ENCODE measurements around the gene MTHFSD.

MTHFSD gene

DNA sequence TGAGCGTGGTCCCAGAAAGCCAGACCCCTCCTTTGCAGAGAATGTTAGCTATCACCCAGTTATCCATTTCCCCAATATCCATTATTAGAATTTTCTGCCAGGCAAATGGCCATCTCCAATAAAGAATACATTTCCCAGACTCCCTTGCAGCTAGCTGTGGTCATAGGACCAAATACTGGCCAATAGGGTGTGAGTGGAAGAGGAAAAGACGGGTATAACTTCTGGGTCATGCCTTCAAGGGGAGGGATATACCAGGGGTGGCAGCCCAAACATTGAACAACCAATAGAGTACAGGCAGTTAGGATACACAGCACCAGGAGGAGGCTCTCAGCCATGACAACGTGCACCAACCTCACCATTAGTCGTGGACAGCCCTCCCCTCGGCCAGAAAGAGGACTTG is 70.8 kb downstream of the MTHFSD start:
- no peaks in the 10 kb centered on the region for H3K27me3 ChIP-seq (ENCODE audit: control insufficient read depth in 1 of 2, insufficient read depth in 2 of 2, low read length in 2 of 2)
- H3K4me1 ChIP-seq (ENCODE audit: control insufficient read depth, insufficient read depth, low read length): peaks cover 33% of the 10 kb centered on the region
- H3K36me3 ChIP-seq (ENCODE audit: control insufficient read depth in 2 of 2, insufficient read depth in 2 of 2, low read length in 2 of 2): peaks cover 12 to 26% of the 10 kb centered on the region in 2 donors
- peaks cover 6 to 11% of the 10 kb centered on the region in 2 donors for H3K9me3 ChIP-seq (ENCODE audit: control insufficient read depth in 2 of 2, low read length in 2 of 2)
- H3K9ac ChIP-seq (ENCODE audit: low read length in 2 of 2): no peak overlapping the region
- no peak overlapping the region for H3K4me3 ChIP-seq (ENCODE audit: low read length in 2 of 2)
- no peak overlapping the region for H3K27ac ChIP-seq (ENCODE audit: low read length)

DNA sequence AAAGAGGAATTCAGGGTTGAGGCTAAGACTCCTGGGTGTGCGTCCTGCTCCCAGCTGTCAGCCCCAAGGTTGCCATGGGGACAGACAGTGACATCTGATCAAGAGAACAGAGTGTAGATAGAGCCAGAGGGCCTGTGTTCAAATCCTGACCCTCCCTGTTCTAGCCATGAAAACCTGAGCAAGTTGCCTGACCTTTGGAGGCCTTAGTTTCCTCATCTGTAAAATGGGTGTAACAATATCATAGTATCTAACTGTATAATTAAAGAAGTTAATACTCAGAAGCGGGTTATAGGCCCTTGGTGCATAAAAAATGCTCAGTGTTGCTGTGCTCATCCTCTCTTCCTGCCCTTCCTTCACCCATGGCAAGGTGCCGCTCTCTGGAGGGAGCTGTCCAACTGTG is 73.4 kb downstream of the MTHFSD start:
- Histone ChIP-seq H3K9ac (ENCODE audit: low read length in 2 of 2) (no peak overlapping the region), H3K4me3 (ENCODE audit: low read length in 2 of 2) (no peak overlapping the region), H3K36me3 (ENCODE audit: control insufficient read depth in 2 of 2, insufficient read depth in 2 of 2, low read length in 2 of 2) (peaks cover 5 to 24% of the 10 kb centered on the region in 2 donors), H3K27ac (ENCODE audit: low read length) (no peak overlapping the region), H3K9me3 (ENCODE audit: control insufficient read depth in 2 of 2, low read length in 2 of 2) (peaks cover 6 to 11% of the 10 kb centered on the region in 2 donors), H3K4me1 (ENCODE audit: control insufficient read depth, insufficient read depth, low read length) (peaks cover 28% of the 10 kb centered on the region), H3K27me3 (ENCODE audit: control insufficient read depth in 1 of 2, insufficient read depth in 2 of 2, low read length in 2 of 2) (no peaks in the 10 kb centered on the region)

DNA sequence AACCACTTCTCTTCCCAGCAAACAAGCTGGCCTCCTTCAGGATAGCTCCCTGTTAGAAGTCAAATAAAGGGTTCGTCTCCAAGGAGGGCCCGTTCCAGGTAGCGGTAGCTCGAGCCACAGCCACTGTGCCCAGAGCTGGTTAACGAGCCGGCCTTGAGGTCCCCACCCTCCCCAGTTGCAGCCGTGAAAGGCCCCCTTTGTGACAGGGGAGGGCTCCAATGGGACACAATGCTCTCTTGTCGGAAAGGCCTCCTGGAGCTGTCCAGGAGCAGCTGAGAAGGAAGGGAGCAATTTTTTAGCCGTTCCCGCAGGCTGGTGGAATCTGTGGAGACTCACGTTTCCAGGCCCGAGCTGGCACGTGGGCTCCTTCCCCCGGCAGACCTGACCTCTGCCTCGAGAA is 74.6 kb downstream of the MTHFSD start:
- Histone ChIP-seq H3K4me3 (ENCODE audit: low read length in 2 of 2) (no peak overlapping the region), H3K27ac (ENCODE audit: low read length) (no peak overlapping the region), H3K4me1 (ENCODE audit: control insufficient read depth, insufficient read depth, low read length) (peaks cover 24% of the 10 kb centered on the region), H3K27me3 (ENCODE audit: control insufficient read depth in 1 of 2, insufficient read depth in 2 of 2, low read length in 2 of 2) (no peaks in the 10 kb centered on the region), H3K36me3 (ENCODE audit: control insufficient read depth in 2 of 2, insufficient read depth in 2 of 2, low read length in 2 of 2) (peaks cover 15 to 29% of the 10 kb centered on the region in 2 donors), H3K9ac (ENCODE audit: low read length in 2 of 2) (no peak overlapping the region), H3K9me3 (ENCODE audit: control insufficient read depth in 2 of 2, low read length in 2 of 2) (peaks cover 6 to 11% of the 10 kb centered on the region in 2 donors)

Measured in stomach smooth muscle (tissue), 2 donors.